Body of pancreas (tissue), 4 donors: ENCODE data around the gene FXYD3. TPM values are rescaled to one million over a fixed set of nuclear protein-coding genes. Genes with fewer than 3 reads are reported as not detected.

ENCODE experiments used
- ATAC-seq: fragments of 150-250 bp; one replicate; pipeline ENCODE4 v1.9.1; 2016
- DNase-seq, 4 donors: peaks; one replicate each; pipeline ENCODE4 v3.0.0-alpha.2; 2019
- H3K27ac ChIP-seq, 4 donors: fragments of 200-600 bp; sonication (generic); 1 replicate in 3 of 4; 2 replicates in 1 of 4; pipeline versions ENCODE4 v1.5.1 to v1.6.1; 2016 to 2019; ENCODE audit warnings: mild to moderate bottlenecking in 1 of 4, mixed read lengths in 1 of 4, moderate library complexity in 1 of 4
- H3K27me3 ChIP-seq, 2 donors: fragments of 200-600 bp; sonication (generic); one replicate each; pipeline ENCODE4 v1.6.0; 2016; ENCODE audit warnings: mild to moderate bottlenecking in 1 of 2
- H3K36me3 ChIP-seq, 2 donors: fragments of 200-600 bp; sonication (generic); replicated peaks in 1 of 2; 2 replicates each; pipeline ENCODE4 v1.5.1; 2016; ENCODE audit warnings: low read depth in 2 of 2; ENCODE audit not compliant: insufficient read depth in 1 of 2
- H3K4me1 ChIP-seq: fragments of 200-600 bp; sonication (generic); one replicate; pipeline ENCODE4 v1.6.0; 2016
- H3K4me3 ChIP-seq, 2 donors: fragments of 200-600 bp; sonication (generic); 1 replicate in 1 of 2; 2 replicates in 1 of 2; pipeline ENCODE4 v1.5.1; 2016 to 2019
- H3K9me3 ChIP-seq, 3 donors: fragments of 200-600 bp; sonication (generic); 1 replicate in 2 of 3; 2 replicates in 1 of 3; pipeline ENCODE4 v1.5.1; 2016
- POLR2A ChIP-seq, 3 donors: fragments of 450-650 bp; IDR thresholded peaks; one replicate each; pipeline ENCODE4 v1.6.1; 2016; ENCODE audit warnings: antibody characterized with exemption in 3 of 3, mild to moderate bottlenecking in 2 of 3
- WGBS, 2 donors: methylation state at CpG; one replicate each; pipeline ENCODE4 v1.1.5; 2017; 5-methylcytosine and 5-hydroxymethylcytosine counted together
- intact Hi-C: fragments of 100-400 bp; cut with DNase I; formaldehyde crosslinking; loops from one replicate; pipeline ENCODE4 v1.15.1; 2023
- total RNA-seq, 2 donors: library from RNA; depleted of rRNA; stranded (reverse); fragments of >200 nt; gene quantifications; one replicate each; pipeline ENCODE4 v1.1.0, GENCODE V29; 2016
- TF ChIP-seq, protein P1 (sequence below), 7 experiments: fragments of 450-650 bp in 4 of 7; fragments of 200-600 bp in 3 of 7; sonication (generic) in 3 of 7; IDR thresholded peaks; one replicate each; pipeline ENCODE4 v1.5.1; 2016 to 2019; ENCODE audit warnings: antibody characterized with exemption in 7 of 7

FXYD3 gene
- total RNA-seq, 2 donors from 2014 or later: 13.5 to 51.6 TPM

- no peaks in the 10 kb centered on the region for H3K27me3 ChIP-seq
- no peak overlapping the region for H3K4me3 ChIP-seq
- DNase-seq: no peak
- no peak for ATAC-seq
- intact Hi-C loops: loop anchor here (10.0 kb wide), 1 partner anchor 104 kb away; the partner anchor contains the start of gene LSR
- peaks cover 43% of the 10 kb centered on the region for H3K4me1 ChIP-seq
- WGBS, 2 donors: 72 to 73% methylated on average over 10 to 12 of the region's 12 CpGs
- no peaks in the 10 kb centered on the region for H3K9me3 ChIP-seq
- no peaks in the 10 kb centered on the region for H3K36me3 ChIP-seq
- H3K27ac ChIP-seq: peak overlapping the region in 1 of 4 donors; percentile 60
- no peak for TF ChIP-seq POLR2A (IDR thresholded peaks at IDR 0.05)
- TF ChIP-seq, protein P1, sequence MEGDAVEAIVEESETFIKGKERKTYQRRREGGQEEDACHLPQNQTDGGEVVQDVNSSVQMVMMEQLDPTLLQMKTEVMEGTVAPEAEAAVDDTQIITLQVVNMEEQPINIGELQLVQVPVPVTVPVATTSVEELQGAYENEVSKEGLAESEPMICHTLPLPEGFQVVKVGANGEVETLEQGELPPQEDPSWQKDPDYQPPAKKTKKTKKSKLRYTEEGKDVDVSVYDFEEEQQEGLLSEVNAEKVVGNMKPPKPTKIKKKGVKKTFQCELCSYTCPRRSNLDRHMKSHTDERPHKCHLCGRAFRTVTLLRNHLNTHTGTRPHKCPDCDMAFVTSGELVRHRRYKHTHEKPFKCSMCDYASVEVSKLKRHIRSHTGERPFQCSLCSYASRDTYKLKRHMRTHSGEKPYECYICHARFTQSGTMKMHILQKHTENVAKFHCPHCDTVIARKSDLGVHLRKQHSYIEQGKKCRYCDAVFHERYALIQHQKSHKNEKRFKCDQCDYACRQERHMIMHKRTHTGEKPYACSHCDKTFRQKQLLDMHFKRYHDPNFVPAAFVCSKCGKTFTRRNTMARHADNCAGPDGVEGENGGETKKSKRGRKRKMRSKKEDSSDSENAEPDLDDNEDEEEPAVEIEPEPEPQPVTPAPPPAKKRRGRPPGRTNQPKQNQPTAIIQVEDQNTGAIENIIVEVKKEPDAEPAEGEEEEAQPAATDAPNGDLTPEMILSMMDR (IDR thresholded peaks at IDR 0.05): no peak
Observed at GRCh38 chr19:35140207-35140961, 24.8 kb downstream of the FXYD3 start.

- intact Hi-C loops: loop anchor here (10.0 kb wide), 1 partner anchor 104 kb away; the partner anchor contains the start of gene LSR
- Histone ChIP-seq H3K9me3 (no peaks in the 10 kb centered on the region), H3K4me3 (no peak overlapping the region), H3K27ac (peak overlapping the region; percentile 41 to 72 (median 66)), H3K36me3 (no peaks in the 10 kb centered on the region), H3K27me3 (no peaks in the 10 kb centered on the region), H3K4me1 (peaks cover 35% of the 10 kb centered on the region)
- TF ChIP-seq, protein P1 (IDR thresholded peaks at IDR 0.05): peak; percentile 18 to 54 (median 33)
- peak in 1 of 3 donors; percentile 13 for TF ChIP-seq POLR2A (IDR thresholded peaks at IDR 0.05)
- 1% methylated on average over 15 to 38 of the region's 48 CpGs for WGBS, 2 donors
- ATAC-seq (peak; percentile 78), DNase-seq (peak; percentile 92 to 94 (median 94))
Observed at GRCh38 chr19:35140962-35141836, 25.6 kb downstream of the FXYD3 start.

DNA sequence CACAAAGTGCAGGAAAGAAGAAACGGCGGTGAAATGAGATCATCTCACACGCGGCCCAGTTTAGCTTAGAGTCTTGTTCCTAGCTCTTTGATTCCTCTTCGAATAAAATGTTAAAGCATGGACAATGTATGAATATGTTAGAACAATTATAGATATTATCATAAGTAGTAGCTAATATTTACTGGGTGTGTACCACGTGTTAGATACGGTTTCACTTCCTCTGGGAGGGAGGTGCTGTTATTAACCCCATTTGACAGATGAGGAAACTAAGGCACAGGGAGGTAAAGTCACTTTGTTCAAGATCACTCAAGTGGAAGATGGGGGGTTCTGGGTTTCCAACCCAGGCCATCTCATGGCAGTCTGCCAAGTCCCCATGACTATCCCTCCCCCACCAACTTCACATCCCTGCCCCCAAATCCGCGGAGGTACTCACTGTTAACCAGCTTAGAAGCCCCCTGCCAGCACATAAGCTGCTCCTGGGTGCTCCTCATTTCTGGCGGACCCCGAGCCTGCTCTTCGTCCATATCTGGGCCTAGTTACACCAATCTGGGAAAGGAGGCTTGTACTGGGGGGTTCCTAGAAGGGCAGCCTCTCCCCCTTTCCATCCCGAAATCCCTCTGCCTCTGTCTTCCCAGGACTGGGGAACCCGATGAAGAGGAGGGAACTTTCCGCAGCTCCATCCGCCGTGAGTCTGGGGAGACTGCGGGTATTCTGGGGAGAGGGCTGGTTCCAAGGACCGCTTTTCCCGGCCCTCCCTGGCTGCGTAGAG, 26.4 kb downstream of the FXYD3 start:
- Histone ChIP-seq H3K36me3 (no peaks in the 10 kb centered on the region), H3K4me1 (peaks cover 27% of the 10 kb centered on the region), H3K27me3 (no peaks in the 10 kb centered on the region), H3K9me3 (no peaks in the 10 kb centered on the region), H3K27ac (peak overlapping the region; percentile 41 to 72 (median 61)), H3K4me3 (no peak overlapping the region)
- peak in 2 of 4 donors; percentile 30 to 36 for DNase-seq
- intact Hi-C loops: loop anchor here (10.0 kb wide), 1 partner anchor 103 kb away; the partner anchor contains the start of gene LSR
- 5 to 18% methylated on average over 18 to 21 of the region's 21 CpGs for WGBS, 2 donors
- peak; percentile 8 for ATAC-seq
- TF ChIP-seq, protein P1 (IDR thresholded peaks at IDR 0.05): no peak
- TF ChIP-seq POLR2A (IDR thresholded peaks at IDR 0.05): peak in 2 of 3 donors; percentile 11 to 27

- H3K4me3 ChIP-seq: no peak overlapping the region
- intact Hi-C loops: loop anchor here (10.0 kb wide), 1 partner anchor 102 kb away; the partner anchor contains the start of gene LSR
- ATAC-seq: peak; percentile 38
Observed at GRCh38 chr19:35142606-35143230, 27.1 kb downstream of the FXYD3 start.

More at GRCh38 chr19:35142606-35143230, 27.1 kb downstream of the FXYD3 start:
- Histone ChIP-seq H3K27me3 (no peaks in the 10 kb centered on the region), H3K27ac (peak overlapping the region; percentile 41 to 72 (median 61)), H3K9me3 (no peaks in the 10 kb centered on the region), H3K4me1 (peaks cover 20% of the 10 kb centered on the region), H3K36me3 (no peaks in the 10 kb centered on the region)
- 1 to 2% methylated on average over 13 to 38 of the region's 46 CpGs for WGBS, 2 donors
- TF ChIP-seq, protein P1 (IDR thresholded peaks at IDR 0.05): peak in 5 of 7 experiments; percentile 32 to 75 (median 65)
- TF ChIP-seq POLR2A (IDR thresholded peaks at IDR 0.05): peak in 1 of 3 donors; percentile 5
- DNase-seq: peak; percentile 75 to 87 (median 80)
